HepG2 (cell line): ENCODE data around the gene GRM7. TPM values are rescaled to one million over a fixed set of nuclear protein-coding genes. Genes with fewer than 3 reads are reported as not detected.

Experiments
- ATAC-seq: fragments of 200-7000 bp; cut with Tn5 transposase; 3 replicates; pipeline ENCODE4 v1.9.1; 2020; ENCODE audit warnings: mild to moderate bottlenecking, moderate library complexity
- BruUV-seq: library from RNA; stranded (reverse); fragments of 400-500 nt; replicated peaks from 2 replicates; lab custom pipeline; 2021; lab: Mats Ljungman, UMichigan
- CTCF ChIA-PET: fragments of 300-600 bp; formaldehyde crosslinking; extraction: SDS; loops from one replicate; lab custom pipeline; 2021; ENCODE audit warnings: low total read pairs, inconsistent platforms, low intra/inter-chr PET ratio; lab: Yijun Ruan, JAX
- POLR2A ChIA-PET: fragments of 350-600 bp; sonication (Branson Sonifier 250); formaldehyde crosslinking; loops from one replicate; lab custom pipeline; 2020; ENCODE audit warnings: antibody characterized with exemption, inconsistent platforms; lab: Yijun Ruan, JAX
- DNase-seq: peaks from one replicate; pipeline ENCODE4 v3.0.0-alpha.2; 2015; ENCODE audit warnings: low spot score
- FAIRE-seq: peaks from 3 replicates; lab custom pipeline; 2011; peaks lifted over from hg19 to GRCh38; lab: Jason Lieb, UNC
- H2AFZ ChIP-seq: one replicate; pipeline ENCODE4 v1.6.1; 2011; ENCODE audit warnings: low read length, inconsistent platforms
- H3K27ac ChIP-seq: fragments of 300-600 bp; 3 replicates; pipeline ENCODE4 v1.8.0; 2011; ENCODE audit warnings: mixed run types, mild to moderate bottlenecking, mixed read lengths, low read length, inconsistent platforms; ENCODE audit not compliant: insufficient read depth; ENCODE audit errors: extremely low read length
- H3K27me3 ChIP-seq, 2 experiments: fragments of 200-600 bp in 1 of 2; 2 replicates in 1 of 2; 3 replicates in 1 of 2; pipeline versions ENCODE4 v1.6.0 to v1.8.0; 2011; ENCODE audit warnings: low read length in 2 of 2, mild to moderate bottlenecking in 2 of 2, moderate library complexity in 2 of 2, inconsistent platforms in 1 of 2; ENCODE audit not compliant: insufficient read depth in 2 of 2, control insufficient read depth in 1 of 2
- H3K36me3 ChIP-seq, 2 experiments: fragments of 200-600 bp in 1 of 2; replicated peaks in 1 of 2; 2 replicates in 1 of 2; 3 replicates in 1 of 2; pipeline versions ENCODE4 v1.5.1 to v1.8.0; 2011; ENCODE audit warnings: low read length in 2 of 2, inconsistent platforms in 1 of 2; ENCODE audit not compliant: insufficient read depth in 2 of 2, control insufficient read depth in 1 of 2
- H3K4me1 ChIP-seq: 2 replicates; pipeline ENCODE4 v1.5.1; 2012; ENCODE audit warnings: low read length, inconsistent platforms; ENCODE audit not compliant: insufficient read depth
- H3K4me2 ChIP-seq: 2 replicates; pipeline ENCODE4 v1.6.0; 2011; ENCODE audit warnings: low read depth, low read length, inconsistent platforms
- H3K4me3 ChIP-seq, 3 experiments: fragments of 200-600 bp in 1 of 3; sonication (generic), shearing (Covaris generic) in 1 of 3; replicated peaks in 1 of 3; 2 replicates each; pipeline ENCODE4 v1.5.1; 2011 to 2016; ENCODE audit warnings: low read length in 3 of 3, inconsistent platforms in 2 of 3, low read depth in 2 of 3, mild to moderate bottlenecking in 2 of 3, control low read depth in 1 of 3, mixed read lengths in 1 of 3; ENCODE audit not compliant: insufficient read depth in 1 of 3
- H3K79me2 ChIP-seq: one replicate; pipeline ENCODE4 v1.6.1; 2011; ENCODE audit warnings: low read length, inconsistent platforms; ENCODE audit not compliant: insufficient read depth
- H3K9ac ChIP-seq: 2 replicates; pipeline ENCODE4 v1.6.0; 2011; ENCODE audit warnings: mild to moderate bottlenecking, low read depth, low read length, inconsistent platforms; ENCODE audit not compliant: insufficient read depth
- H3K9me3 ChIP-seq: 2 replicates; pipeline ENCODE4 v1.5.1; 2012; ENCODE audit warnings: mild to moderate bottlenecking, low read length
- H4K20me1 ChIP-seq: 2 replicates; pipeline ENCODE4 v1.6.0; 2011; ENCODE audit warnings: inconsistent platforms, mild to moderate bottlenecking, low read length, moderate library complexity; ENCODE audit not compliant: insufficient read depth
- FOXC1 ChIP-seq: sonication (generic); formaldehyde crosslinking; IDR thresholded peaks from 2 replicates; pipeline ENCODE4 v1.8.0; 2022; ENCODE audit warnings: mild to moderate bottlenecking, missing genetic modification reagents, borderline replicate concordance
- KLF13 ChIP-seq: sonication (generic); formaldehyde crosslinking; IDR thresholded peaks from 2 replicates; pipeline ENCODE4 v1.4.0; 2020; ENCODE audit warnings: mild to moderate bottlenecking, missing genetic modification reagents
- MYNN ChIP-seq: sonication (generic); formaldehyde crosslinking; IDR thresholded peaks from 2 replicates; pipeline ENCODE4 v1.4.0; 2020; ENCODE audit warnings: mild to moderate bottlenecking, low read depth, missing genetic modification reagents
- MYPOP ChIP-seq: sonication (generic); formaldehyde crosslinking; IDR thresholded peaks from 2 replicates; pipeline ENCODE4 v1.8.1; 2023; ENCODE audit warnings: mild to moderate bottlenecking, moderate library complexity, missing genetic modification reagents
- ONECUT2 ChIP-seq: sonication (generic); formaldehyde crosslinking; IDR thresholded peaks from 2 replicates; pipeline ENCODE4 v1.4.0; 2020; ENCODE audit warnings: missing genetic modification reagents
- PAF1 ChIP-seq: IDR thresholded peaks from 2 replicates; pipeline ENCODE4 v1.6.1; 2016; ENCODE audit warnings: missing genetic modification reagents, missing compliant biosample characterization
- SOX5 ChIP-seq: IDR thresholded peaks from 2 replicates; pipeline ENCODE4 v1.6.1; 2016; ENCODE audit warnings: borderline replicate concordance
- YY1 ChIP-seq: IDR thresholded peaks from 2 replicates; pipeline ENCODE4 v1.6.1; 2011; ENCODE audit warnings: low read length, low read depth, moderate library complexity, mild to moderate bottlenecking; ENCODE audit not compliant: insufficient read depth, insufficient replicate concordance
- ZBTB34 ChIP-seq: sonication (generic); formaldehyde crosslinking; IDR thresholded peaks from 2 replicates; pipeline ENCODE4 v1.8.0; 2022; ENCODE audit warnings: mild to moderate bottlenecking, missing genetic modification reagents
- ZBTB43 ChIP-seq: sonication (generic); formaldehyde crosslinking; conservative IDR thresholded peaks from 2 replicates; pipeline ENCODE4 v1.4.0; 2020; ENCODE audit warnings: missing genetic modification reagents
- ZNF207 ChIP-seq: fragments of 450-650 bp; IDR thresholded peaks from 2 replicates; pipeline ENCODE4 v1.6.1; 2016; ENCODE audit warnings: antibody characterized with exemption, borderline replicate concordance
- ZNF318 ChIP-seq: sonication (generic); formaldehyde crosslinking; IDR thresholded peaks from 2 replicates; pipeline ENCODE4 v1.4.0; 2020; ENCODE audit warnings: mild to moderate bottlenecking, missing genetic modification reagents
- ZNF563 ChIP-seq: sonication (generic); formaldehyde crosslinking; IDR thresholded peaks from 2 replicates; pipeline ENCODE4 v1.8.0; 2022; ENCODE audit warnings: mild to moderate bottlenecking, moderate library complexity, missing genetic modification reagents
- ZNF709 ChIP-seq: sonication (generic); formaldehyde crosslinking; IDR thresholded peaks from 2 replicates; pipeline ENCODE4 v1.5.0; 2020; ENCODE audit warnings: mild to moderate bottlenecking, missing genetic modification reagents
- WGBS: methylation state at CpG from one replicate; pipeline ENCODE4 v1.1.6; 2017; ENCODE audit warnings: low lambda C conversion rate; 5-methylcytosine and 5-hydroxymethylcytosine counted together
- in situ Hi-C: cut with HindIII; loops from 2 replicates; pipeline ENCODE4 v1.10.0; 2017; ENCODE audit warnings: low pct_unique_long_range_greater_than_20kb; ENCODE audit not compliant: extremely low pct_ligation_motif_present
- intact Hi-C: fragments of 100-400 bp; cut with micrococcal nuclease; formaldehyde crosslinking; loops from one replicate; pipeline ENCODE4 v1.10.0; 2022; ENCODE audit not compliant: unreplicated experiment
- polyA plus RNA-seq, 8 experiments: library from polyadenylated mRNA; depleted of rRNA in 3 of 8; stranded (reverse) in 7 of 8; unstranded in 1 of 8; fragments of >200 nt; fragmentation: Illumina TruSeq in 4 of 8; extraction: Trizol in 4 of 8; gene quantifications; 2 replicates each; pipeline versions ENCODE4 v1.2.1 to v1.2.3, GENCODE V29; 2011 to 2016; ENCODE audit warnings: low read depth in 4 of 8, missing spikeins in 1 of 8, mixed read lengths in 1 of 8; ENCODE audit not compliant: insufficient read depth in 1 of 8
- total RNA-seq, 5 experiments: library from RNA; depleted of rRNA; stranded (reverse); fragments of >200 nt; fragmentation: Illumina TruSeq; extraction: Trizol; gene quantifications; 2 replicates each; pipeline ENCODE4 v1.2.3, GENCODE V29; 2016; ENCODE audit warnings: low read depth in 1 of 5

GRM7 gene
- total and polyA plus RNA-seq, 2 of the 13 experiments (the other 11 are each of a cell fraction or from before 2014, with no cell fraction given): not detected

- BruUV-seq: no TSS peak
- Histone ChIP-seq H3K4me3 (no peak overlapping the region), H3K9ac (no peak overlapping the region), H3K27me3 (no peaks in the 10 kb centered on the region), H2AFZ (no peak overlapping the region), H3K4me2 (no peak overlapping the region), H3K79me2 (no peaks in the 10 kb centered on the region), H3K4me1 (no peaks in the 10 kb centered on the region), H3K27ac (no peak overlapping the region), H4K20me1 (no peaks in the 10 kb centered on the region), H3K9me3 (peaks cover 70% of the 10 kb centered on the region), H3K36me3 (no peaks in the 10 kb centered on the region)
- FAIRE-seq (no peak), ATAC-seq (no peak), DNase-seq (no peak)
- ChIA-PET POLR2A (no interaction called here), CTCF (no interaction called here)
- intact Hi-C loops: no loop called here
- no CpG with 5 or more reads among the region's 1 CpG for WGBS
- in situ Hi-C loops: no loop called here
- TF ChIP-seq ZNF207: no peak
- TF ChIP-seq ZNF318: no peak
- TF ChIP-seq ZNF709 (CRISPR knock-in tag): no peak
- TF ChIP-seq ONECUT2 (CRISPR knock-in tag): no peak
- TF ChIP-seq MYNN: no peak
- no peak for TF ChIP-seq YY1
- TF ChIP-seq MYPOP (CRISPR knock-in tag): no peak
- TF ChIP-seq ZNF563: no peak
- TF ChIP-seq ZBTB43 (CRISPR knock-in tag): no peak
- TF ChIP-seq FOXC1 (CRISPR knock-in tag): no peak
- no peak for TF ChIP-seq ZBTB34
- no peak for TF ChIP-seq KLF13 (CRISPR knock-in tag)
- no peak for TF ChIP-seq SOX5 (CRISPR knock-in tag)
- TF ChIP-seq PAF1 (CRISPR knock-in tag): no peak
Observed at GRCh38 chr3:7487763-7488162, 626.8 kb downstream of the GRM7 start.
